Spinal cord (tissue), 10 donors: ENCODE measurements around the gene TPRA1. TPM values are rescaled to one million over a fixed set of nuclear protein-coding genes. Genes with fewer than 3 reads are reported as not detected.

Experiments
- DNase-seq, 6 donors: peaks; one replicate each; pipeline versions ENCODE4 v3.0.0 to v3.0.0-alpha.2; 2013 to 2015; ENCODE audit warnings: low spot score in 6 of 6, low read depth in 4 of 6
- H3K27ac ChIP-seq: one replicate; pipeline ENCODE4 v1.5.1; 2013; ENCODE audit warnings: low read depth, low read length, control low read depth
- H3K27me3 ChIP-seq: one replicate; pipeline ENCODE4 v1.6.1; 2013; ENCODE audit warnings: low read length; ENCODE audit not compliant: control insufficient read depth, insufficient read depth
- H3K36me3 ChIP-seq: one replicate; pipeline ENCODE4 v1.6.1; 2013; ENCODE audit warnings: low read length; ENCODE audit not compliant: control insufficient read depth, insufficient read depth
- H3K4me1 ChIP-seq: one replicate; pipeline ENCODE4 v1.6.1; 2013; ENCODE audit warnings: low read length; ENCODE audit not compliant: control insufficient read depth, insufficient read depth
- H3K4me3 ChIP-seq: one replicate; pipeline ENCODE4 v1.5.1; 2013; ENCODE audit warnings: low read depth, low read length, control low read depth
- H3K9me3 ChIP-seq: one replicate; pipeline ENCODE4 v1.6.1; 2013; ENCODE audit warnings: low read length; ENCODE audit not compliant: control insufficient read depth, insufficient read depth
- WGBS: methylation state at CpG from one replicate; pipeline ENCODE4 v1.1.5; 2013; ENCODE audit warnings: missing lambda C conversion rate; ENCODE audit not compliant: insufficient coverage; 5-methylcytosine and 5-hydroxymethylcytosine counted together
- polyA plus RNA-seq, 2 donors: library from polyadenylated mRNA; unstranded; fragments of 120-200 nt; gene quantifications; one replicate each; pipeline ENCODE4 v1.2.1, GENCODE V29; 2013; ENCODE audit not compliant: insufficient read length in 2 of 2
- total RNA-seq, 2 donors: library from RNA; depleted of rRNA in 1 of 2; stranded (reverse); fragments of 120-200 nt in 1 of 2; fragments of >200 nt in 1 of 2; gene quantifications; one replicate each; pipeline versions ENCODE4 v1.2.3 to v1.2.4, GENCODE V29; 2013 to 2014
- donor health status: healthy.

TPRA1 gene
- total and polyA plus RNA-seq, 4 donors, result 17.6 to 40.3 (median 31.5) TPM

DNA sequence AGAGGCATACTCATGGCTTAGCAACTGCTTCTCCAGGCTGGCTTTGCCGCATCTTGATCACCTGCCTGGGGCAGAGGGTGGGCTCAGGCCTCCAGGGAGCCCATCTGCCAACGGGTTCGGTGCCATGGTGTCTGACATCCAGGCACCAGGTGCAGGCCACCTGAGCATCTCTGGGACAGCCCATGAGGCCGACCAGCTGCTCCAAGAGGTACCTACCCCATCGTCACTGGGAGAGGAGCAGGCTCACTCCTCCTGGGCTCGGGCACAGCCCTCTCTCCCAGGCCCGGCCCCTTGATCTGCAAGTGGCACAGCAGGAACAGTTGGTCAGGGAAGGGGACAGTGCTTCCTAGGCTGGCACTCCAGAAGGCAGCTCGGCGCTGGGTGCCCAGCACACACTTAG lies 21.9 kb downstream of the TPRA1 start:
- Histone ChIP-seq H3K4me1 (peaks cover 21% of the 10 kb centered on the region), H3K36me3 (peaks cover 43% of the 10 kb centered on the region), H3K27me3 (no peaks in the 10 kb centered on the region), H3K27ac (no peak overlapping the region), H3K9me3 (no peaks in the 10 kb centered on the region), H3K4me3 (no peak overlapping the region)
- WGBS, result 79% methylated on average over 7 of the region's 9 CpGs
- DNase-seq, result peak in 2 of 6 donors; percentile 28 to 29

DNA sequence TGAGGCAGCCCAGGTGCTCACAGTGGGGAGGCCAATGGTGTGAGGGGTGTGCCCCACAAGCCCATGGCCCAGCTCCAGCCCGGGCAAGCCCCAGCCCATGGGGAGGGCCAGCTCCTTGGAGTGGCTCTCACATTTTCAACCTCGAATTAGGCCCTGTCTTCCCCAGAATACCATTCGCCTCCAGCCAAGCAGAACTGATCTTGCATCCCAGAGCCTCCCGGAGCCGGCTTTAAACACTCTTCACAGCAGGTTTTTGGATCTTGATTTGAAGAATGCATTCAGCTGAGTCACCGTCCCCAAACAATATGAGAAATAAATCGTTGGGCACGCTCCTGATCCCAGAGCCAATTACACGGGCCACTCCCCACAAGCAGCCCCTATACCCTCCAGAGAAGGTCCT lies 23.7 kb downstream of the TPRA1 start:
- 10% methylated on average over 5 of the region's 9 CpGs for WGBS
- Histone ChIP-seq H3K27me3 (no peaks in the 10 kb centered on the region), H3K4me1 (peaks cover 21% of the 10 kb centered on the region), H3K27ac (no peak overlapping the region), H3K36me3 (peaks cover 25% of the 10 kb centered on the region), H3K9me3 (no peaks in the 10 kb centered on the region), H3K4me3 (no peak overlapping the region)
- peak in 2 of 6 donors; percentile 55 to 89 for DNase-seq

DNA sequence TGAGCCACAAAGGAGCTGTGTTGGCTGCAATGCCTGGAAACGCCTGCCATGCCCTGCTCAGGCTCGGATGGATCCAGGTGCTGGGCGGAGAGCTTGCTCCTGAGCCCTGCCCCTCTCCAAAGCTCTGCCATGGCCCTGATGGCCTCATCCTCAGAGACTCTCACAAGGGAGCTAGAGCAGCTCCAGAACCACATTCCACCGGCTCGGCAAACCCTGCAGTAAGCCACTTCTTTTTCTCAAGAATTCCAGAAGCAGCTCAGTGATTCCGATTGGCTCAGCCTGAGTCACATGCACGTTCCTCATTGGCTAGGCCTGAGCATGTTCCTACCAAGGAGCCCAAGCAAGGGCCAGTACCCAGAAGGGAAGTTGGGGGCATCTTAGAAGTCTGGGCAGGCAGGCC lies 24.8 kb downstream of the TPRA1 start:
- 83% methylated on average over 7 of the region's 7 CpGs for WGBS

DNA sequence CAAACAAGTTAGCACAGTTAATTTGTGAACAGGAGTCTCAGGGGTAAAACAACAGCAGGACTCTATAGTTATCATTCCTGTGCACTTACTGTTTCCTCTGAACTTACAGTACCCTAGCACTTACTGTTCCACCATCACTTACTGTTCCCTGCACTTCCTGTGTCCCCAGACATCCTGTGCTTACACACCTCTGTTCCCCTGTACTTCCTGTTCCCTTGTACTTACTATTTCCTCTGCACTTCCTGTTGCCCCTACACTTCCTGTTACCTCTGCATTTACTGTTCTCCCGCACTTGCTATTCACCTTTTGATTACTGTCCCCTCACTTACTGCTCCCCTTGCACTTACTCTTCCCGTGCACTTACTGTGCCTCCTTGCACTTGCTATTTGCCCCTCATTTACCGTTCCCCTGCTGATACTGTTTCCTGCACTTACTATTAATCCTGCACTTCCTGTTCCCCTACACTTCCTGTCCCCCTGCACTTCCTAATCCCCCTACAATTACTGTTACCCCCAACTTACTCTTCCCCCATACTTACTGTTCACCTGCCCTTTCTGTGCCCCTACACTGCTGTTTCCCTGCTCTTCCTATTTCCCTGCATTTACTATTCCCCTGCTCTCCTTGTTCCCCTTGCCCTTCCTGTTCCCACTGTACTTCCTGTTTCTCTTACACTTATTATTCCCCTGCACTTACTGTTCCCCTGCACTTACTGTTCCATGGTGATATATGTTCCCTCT lies 30.3 kb downstream of the TPRA1 start:
- no peaks in the 10 kb centered on the region for H3K36me3 ChIP-seq
- H3K9me3 ChIP-seq, result no peaks in the 10 kb centered on the region
- WGBS, result 79% methylated on average over 3 of the region's 3 CpGs
- H3K4me3 ChIP-seq, result no peak overlapping the region
- peaks cover 2% of the 10 kb centered on the region for H3K4me1 ChIP-seq
- H3K27me3 ChIP-seq, result no peaks in the 10 kb centered on the region
- DNase-seq, result no peak
- H3K27ac ChIP-seq, result no peak overlapping the region

More for the DNA sequence above, 24.8 kb downstream of the TPRA1 start:
- Histone ChIP-seq H3K36me3 (peaks cover 20% of the 10 kb centered on the region), H3K27ac (no peak overlapping the region), H3K4me3 (no peak overlapping the region), H3K9me3 (no peaks in the 10 kb centered on the region), H3K4me1 (peaks cover 21% of the 10 kb centered on the region), H3K27me3 (no peaks in the 10 kb centered on the region)
- no peak for DNase-seq

DNA sequence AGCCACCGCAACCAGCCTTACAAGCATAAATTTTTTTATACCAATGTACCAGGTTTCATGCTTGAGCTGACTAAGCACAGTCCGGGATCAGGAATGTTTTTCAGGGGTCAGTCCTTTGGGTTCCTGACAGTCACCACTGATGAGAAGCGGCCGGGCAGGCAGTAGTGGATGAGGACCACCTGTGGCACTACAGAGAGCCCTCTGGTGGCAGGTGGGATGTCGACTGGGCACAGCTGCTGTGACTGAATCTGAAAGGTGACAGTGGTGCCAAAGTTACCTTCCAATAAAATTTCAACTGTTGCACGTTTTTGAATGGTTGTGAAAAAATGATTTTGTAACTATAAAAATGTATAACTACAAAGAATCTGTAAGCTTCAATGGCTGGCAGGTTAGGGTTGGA lies 34.0 kb downstream of the TPRA1 start:
- H3K36me3 ChIP-seq, result no peaks in the 10 kb centered on the region
- no peak overlapping the region for H3K4me3 ChIP-seq
- no peak for DNase-seq
- no peak overlapping the region for H3K27ac ChIP-seq
- H3K4me1 ChIP-seq, result peaks cover 13% of the 10 kb centered on the region
- no peaks in the 10 kb centered on the region for H3K27me3 ChIP-seq
- H3K9me3 ChIP-seq, result no peaks in the 10 kb centered on the region
- WGBS, result 71% methylated on average over 4 of the region's 6 CpGs

DNA sequence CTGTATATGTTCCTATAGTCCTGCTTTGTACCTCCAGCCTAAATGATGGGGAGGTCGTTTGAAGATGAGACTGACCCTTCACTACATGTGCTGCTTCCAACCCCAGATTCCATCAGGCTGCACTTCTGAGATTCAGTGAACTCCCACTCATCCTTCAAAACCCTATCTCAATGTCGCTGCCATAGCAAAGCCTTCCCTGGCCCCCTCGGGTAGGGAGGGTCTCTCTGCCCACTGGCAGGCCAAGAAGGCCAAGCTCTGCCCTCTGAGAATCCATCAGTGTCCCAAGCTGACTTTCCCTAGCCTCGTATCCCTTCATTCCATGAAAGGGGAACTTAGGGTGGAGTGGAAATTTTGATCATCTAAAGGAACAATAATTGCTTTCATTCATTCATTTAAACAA lies 35.4 kb downstream of the TPRA1 start:
- Histone ChIP-seq H3K27ac (no peak overlapping the region), H3K36me3 (no peaks in the 10 kb centered on the region), H3K4me1 (peaks cover 21% of the 10 kb centered on the region), H3K9me3 (no peaks in the 10 kb centered on the region), H3K27me3 (no peaks in the 10 kb centered on the region), H3K4me3 (no peak overlapping the region)
- WGBS, result 90% methylated on average over 3 of the region's 4 CpGs
- no peak for DNase-seq

DNA sequence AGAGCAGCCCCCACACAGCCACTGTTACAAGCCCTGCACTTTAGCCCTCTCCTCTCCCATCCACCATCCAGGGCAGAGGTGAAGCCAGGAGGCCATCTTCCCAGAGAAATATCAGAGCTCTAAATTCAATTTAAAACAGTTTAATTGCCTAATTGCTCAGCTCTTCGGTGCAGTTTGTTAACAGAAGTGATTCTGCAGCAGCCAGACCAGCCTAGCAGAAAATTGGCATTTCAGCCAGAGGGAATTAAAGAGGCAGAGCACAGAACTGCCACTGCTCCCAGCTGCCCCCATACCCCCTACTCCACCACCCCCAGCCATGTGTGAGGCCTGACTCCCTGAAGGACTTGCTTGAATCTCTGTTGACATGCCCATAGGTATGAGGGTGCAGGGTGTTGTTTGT lies 38.5 kb downstream of the TPRA1 start:
- H3K4me3 ChIP-seq, result no peak overlapping the region
- 10% methylated on average over 1 of the region's 1 CpG for WGBS
- H3K36me3 ChIP-seq, result no peaks in the 10 kb centered on the region
- DNase-seq, result peak in 2 of 6 donors; percentile 78 to 87
- no peak overlapping the region for H3K27ac ChIP-seq
- no peaks in the 10 kb centered on the region for H3K9me3 ChIP-seq
- H3K4me1 ChIP-seq, result peaks cover 34% of the 10 kb centered on the region
- H3K27me3 ChIP-seq, result no peaks in the 10 kb centered on the region

DNA sequence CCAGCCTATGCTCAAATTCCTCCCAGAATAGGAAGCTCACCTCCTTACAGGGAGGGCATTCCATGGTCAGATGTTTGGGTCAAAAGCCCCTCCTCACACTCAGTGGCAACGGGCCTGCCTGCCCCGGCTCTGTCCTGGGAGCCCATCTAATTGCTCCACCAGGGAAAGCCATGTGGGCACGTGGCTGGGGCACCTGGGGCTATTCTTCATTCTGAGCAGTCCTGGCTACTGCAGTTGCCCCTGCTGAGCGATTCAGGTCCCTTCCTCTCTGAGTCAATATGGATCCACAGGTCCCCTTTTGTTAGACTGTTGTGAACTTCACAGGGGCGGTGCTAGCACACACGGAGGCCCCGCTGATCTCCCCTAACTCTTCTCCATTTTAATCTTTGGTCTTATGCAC lies 39.4 kb downstream of the TPRA1 start:
- no peak for DNase-seq
- Histone ChIP-seq H3K36me3 (no peaks in the 10 kb centered on the region), H3K27me3 (no peaks in the 10 kb centered on the region), H3K27ac (no peak overlapping the region), H3K9me3 (no peaks in the 10 kb centered on the region), H3K4me3 (no peak overlapping the region), H3K4me1 (peaks cover 41% of the 10 kb centered on the region)
- WGBS, result 56% methylated on average over 7 of the region's 7 CpGs

DNA sequence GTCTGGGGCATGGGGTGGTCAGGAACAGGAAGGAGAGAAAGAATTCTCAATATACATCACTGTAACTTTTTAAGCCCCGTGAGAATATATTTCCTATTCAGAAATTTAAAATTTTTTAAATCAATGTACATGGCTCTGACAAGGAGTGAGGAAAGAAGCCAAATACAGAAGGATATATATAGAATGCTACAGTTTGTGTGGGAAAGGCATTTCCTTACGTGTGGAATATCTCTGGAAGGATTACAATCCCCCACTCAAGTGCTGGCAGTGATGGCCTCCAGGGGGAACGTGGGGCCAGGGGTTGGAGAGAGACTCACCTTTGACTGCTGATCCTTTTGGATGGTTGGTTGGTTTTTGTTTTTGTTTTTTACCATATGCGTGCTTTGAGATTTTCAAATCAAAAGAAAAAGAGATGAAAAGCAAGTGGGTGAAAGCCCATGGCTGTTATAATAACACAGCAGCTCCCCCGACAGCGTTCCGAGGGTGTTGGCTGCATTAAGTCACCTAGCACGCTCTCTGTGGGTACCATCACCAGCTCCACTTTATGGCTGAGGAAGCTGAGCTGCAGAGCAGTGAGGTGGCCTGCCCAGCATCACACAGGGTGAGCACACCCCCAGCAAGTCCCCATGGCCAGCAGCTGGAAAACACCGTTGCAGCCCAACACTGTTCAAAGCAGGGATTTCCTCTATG lies 39.9 kb downstream of the TPRA1 start:
- Histone ChIP-seq H3K27me3 (no peaks in the 10 kb centered on the region), H3K27ac (no peak overlapping the region), H3K4me3 (no peak overlapping the region), H3K4me1 (peaks cover 41% of the 10 kb centered on the region), H3K9me3 (no peaks in the 10 kb centered on the region), H3K36me3 (no peaks in the 10 kb centered on the region)
- 77% methylated on average over 5 of the region's 9 CpGs for WGBS
- DNase-seq, result peak in 1 of 6 donors; percentile 75
